ENCODE measurements around the gene SERTAD3. TPM values are rescaled to one million over a fixed set of nuclear protein-coding genes. Genes with fewer than 3 reads are reported as not detected.

The SERTAD3 gene
- total and polyA plus RNA-seq, 2 of the 4 experiments (the other 2 are of a cell fraction), result 20.5 to 23.3 TPM

DNA sequence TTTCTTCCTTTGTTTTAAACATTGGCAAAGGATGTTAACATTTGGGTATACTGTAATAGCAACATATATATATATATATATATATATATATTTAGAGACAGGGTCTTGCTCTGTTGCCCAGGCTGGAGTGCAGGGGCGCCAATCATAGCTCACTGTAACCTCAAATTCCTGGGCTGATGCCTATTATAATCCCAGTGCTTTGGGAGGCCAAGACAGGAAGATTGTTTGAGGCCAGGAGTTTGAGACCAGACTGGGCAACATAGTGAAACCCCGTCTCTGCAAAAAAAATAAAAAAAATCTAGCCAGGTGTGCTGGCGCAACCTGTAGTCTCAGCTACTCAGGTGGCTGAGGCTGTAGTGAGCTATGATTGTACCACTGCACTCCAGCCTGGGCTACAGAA lies 16.1 kb upstream of the SERTAD3 start:
- Histone ChIP-seq H3K4me2 (ENCODE audit: low read depth, low read length) (no peak overlapping the region), H2BK5ac (ENCODE audit: low read depth, low read length, poor library complexity, severe bottlenecking) (no peak overlapping the region), H2AK9ac (replicated peaks; ENCODE audit: low read depth, low read length, poor library complexity) (no peak overlapping the region), H4K8ac (ENCODE audit: low read depth in 2 of 2, low read length in 2 of 2) (no peak overlapping the region), H3K4ac (ENCODE audit: low read depth, low read length) (no peak overlapping the region), H2BK20ac (ENCODE audit: low read depth, low read length) (no peak overlapping the region), H3K9ac (ENCODE audit: low read depth, low read length) (no peak overlapping the region), H3K4me1 (ENCODE audit: control insufficient read depth, insufficient read depth, low read length) (peaks cover 8% of the 10 kb centered on the region), H4K91ac (ENCODE audit: insufficient read depth, low read depth, low read length) (no peak overlapping the region), H3K18ac (ENCODE audit: low read depth, low read length) (no peak overlapping the region), H4K20me1 (ENCODE audit: insufficient read depth, low read length) (peaks cover 4% of the 10 kb centered on the region; the same call in 1 of the 2 replicates), H3K4me3 (ENCODE audit: insufficient read depth, low read depth, low read length) (no peak overlapping the region), H2BK15ac (ENCODE audit: low read depth, low read length) (no peak overlapping the region), H3K36me3 (ENCODE audit: control insufficient read depth, insufficient read depth, low read length) (peaks cover 3% of the 10 kb centered on the region; the same call in 1 of the 2 replicates), H3K79me1 (ENCODE audit: low read depth in 1 of 2, low read length in 2 of 2) (peaks cover 0 to 26% of the 10 kb centered on the region in 2 experiments; a peak in 3 of 4 replicates), H3K27me3 (ENCODE audit: control insufficient read depth, insufficient read depth, low read length) (no peaks in the 10 kb centered on the region), H2AFZ (replicated peaks; ENCODE audit: low read length, poor library complexity) (no peak overlapping the region), H4K5ac (ENCODE audit: low read depth, low read length) (no peak overlapping the region), H3K9me1 (ENCODE audit: insufficient read depth, low read length) (peaks cover 5% of the 10 kb centered on the region), H2AK5ac (ENCODE audit: low read depth, low read length) (no peak overlapping the region), H3K56ac (ENCODE audit: extremely low read depth, insufficient read depth, low read length) (no peak overlapping the region), H3K14ac (replicated peaks; ENCODE audit: low read depth, low read length) (no peak overlapping the region), H3K23ac (ENCODE audit: low read depth, low read length) (no peak overlapping the region), H2BK120ac (ENCODE audit: low read depth, low read length) (no peak overlapping the region), H3K27ac (ENCODE audit: insufficient read depth, low read length) (no peak overlapping the region), H3K9me3 (ENCODE audit: control insufficient read depth, insufficient read depth, low read length) (no peaks in the 10 kb centered on the region)
- in situ Hi-C loops (cut with MboI; ENCODE audit: low sequenced_read_pairs) (no loop called here), dilution Hi-C loops (cut with HindIII; ENCODE audit: low sequenced_read_pairs, unreplicated experiment) (no loop called here), intact Hi-C loops (cut with micrococcal nuclease) (loop anchor here (10.0 kb wide), 1 partner anchor 65 kb away; no protein-coding TSS in a partner anchor)
- ChIA-PET CTCF (no interaction called here), POLR2A (ENCODE audit: unreplicated experiment) (no interaction called here)
- DNase-seq (no peak), ATAC-seq (ENCODE audit: low read depth) (no peak)
- BruUV-seq (replicated peaks), result no TSS peak
- TF ChIP-seq, protein P1, sequence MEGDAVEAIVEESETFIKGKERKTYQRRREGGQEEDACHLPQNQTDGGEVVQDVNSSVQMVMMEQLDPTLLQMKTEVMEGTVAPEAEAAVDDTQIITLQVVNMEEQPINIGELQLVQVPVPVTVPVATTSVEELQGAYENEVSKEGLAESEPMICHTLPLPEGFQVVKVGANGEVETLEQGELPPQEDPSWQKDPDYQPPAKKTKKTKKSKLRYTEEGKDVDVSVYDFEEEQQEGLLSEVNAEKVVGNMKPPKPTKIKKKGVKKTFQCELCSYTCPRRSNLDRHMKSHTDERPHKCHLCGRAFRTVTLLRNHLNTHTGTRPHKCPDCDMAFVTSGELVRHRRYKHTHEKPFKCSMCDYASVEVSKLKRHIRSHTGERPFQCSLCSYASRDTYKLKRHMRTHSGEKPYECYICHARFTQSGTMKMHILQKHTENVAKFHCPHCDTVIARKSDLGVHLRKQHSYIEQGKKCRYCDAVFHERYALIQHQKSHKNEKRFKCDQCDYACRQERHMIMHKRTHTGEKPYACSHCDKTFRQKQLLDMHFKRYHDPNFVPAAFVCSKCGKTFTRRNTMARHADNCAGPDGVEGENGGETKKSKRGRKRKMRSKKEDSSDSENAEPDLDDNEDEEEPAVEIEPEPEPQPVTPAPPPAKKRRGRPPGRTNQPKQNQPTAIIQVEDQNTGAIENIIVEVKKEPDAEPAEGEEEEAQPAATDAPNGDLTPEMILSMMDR (conservative IDR thresholded peaks at IDR 0.05; ENCODE audit: low read depth, low read length), result no peak
- TF ChIP-seq NFE2L2 (IDR thresholded peaks at IDR 0.05; ENCODE audit: low read depth, low read length), result no peak
- no peak for TF ChIP-seq CHD1 (IDR thresholded peaks at IDR 0.05; ENCODE audit: low read depth, low read length)
- no peak for TF ChIP-seq FOS (IDR thresholded peaks at IDR 0.05; ENCODE audit: low read depth, low read length)
- no peak for TF ChIP-seq MXI1 (IDR thresholded peaks at IDR 0.05; ENCODE audit: borderline replicate concordance, low read depth, low read length)
- no peak for TF ChIP-seq BHLHE40 (IDR thresholded peaks at IDR 0.05; ENCODE audit: low read depth, low read length)
- TF ChIP-seq, protein P2, sequence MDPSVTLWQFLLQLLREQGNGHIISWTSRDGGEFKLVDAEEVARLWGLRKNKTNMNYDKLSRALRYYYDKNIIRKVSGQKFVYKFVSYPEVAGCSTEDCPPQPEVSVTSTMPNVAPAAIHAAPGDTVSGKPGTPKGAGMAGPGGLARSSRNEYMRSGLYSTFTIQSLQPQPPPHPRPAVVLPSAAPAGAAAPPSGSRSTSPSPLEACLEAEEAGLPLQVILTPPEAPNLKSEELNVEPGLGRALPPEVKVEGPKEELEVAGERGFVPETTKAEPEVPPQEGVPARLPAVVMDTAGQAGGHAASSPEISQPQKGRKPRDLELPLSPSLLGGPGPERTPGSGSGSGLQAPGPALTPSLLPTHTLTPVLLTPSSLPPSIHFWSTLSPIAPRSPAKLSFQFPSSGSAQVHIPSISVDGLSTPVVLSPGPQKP (IDR thresholded peaks at IDR 0.05; ENCODE audit: borderline replicate concordance, low read depth, low read length), result no peak
- no peak for TF ChIP-seq MAFK (IDR thresholded peaks at IDR 0.05; ENCODE audit: low read depth, low read length)
- no CpG with 5 or more reads among the region's 3 CpGs for WGBS, 2 experiments (ENCODE audit: extremely low coverage in 2 of 2, insufficient read length in 1 of 2)

All from IMR-90 (cell line).